EL (cell line): ENCODE measurements around the gene CLTRN.
A peak's percentile ranks its signal among the peaks of the same experiment; 100 is the strongest.
"Not testable (repeated sequence)": the region's sequence is repeated elsewhere in the genome, so short reads cannot be mapped to it uniquely, and the experiment has no call there.

Experiments used
- DNase-seq: peaks from one replicate; pipeline ENCODE4 v3.0.0-alpha.2; 2016

CLTRN gene

GRCh38 chrX:15664487-15665444 is at the start of gene CLTRN:
Gene CLTRN (minus strand): TSS chrX:15664805. CDS start chrX:15664775, 30 bp downstream.
- no peak for DNase-seq

GRCh38 chrX:15704273-15704672 is 39.7 kb upstream of the CLTRN start:
- DNase-seq: not testable (repeated sequence)

- DNase-seq: not testable (repeated sequence)
These were observed 39.2 kb upstream of the CLTRN start for GRCh38 chrX:15703809-15704208.

GRCh38 chrX:15702488-15703371 is 38.1 kb upstream of the CLTRN start:
- DNase-seq: no peak

- DNase-seq: no peak
These were observed 31.9 kb upstream of the CLTRN start for GRCh38 chrX:15696516-15696915.

GRCh38 chrX:15694941-15695451 is 30.4 kb upstream of the CLTRN start:
- DNase-seq: no peak

GRCh38 chrX:15686818-15687685 is 22.4 kb upstream of the CLTRN start:
- DNase-seq: peak; percentile 49

- no peak for DNase-seq
These were observed 18.6 kb upstream of the CLTRN start for GRCh38 chrX:15683193-15683592.

- no peak for DNase-seq
These were observed 16.8 kb upstream of the CLTRN start for GRCh38 chrX:15681433-15681832.

GRCh38 chrX:15680401-15680800 is 15.8 kb upstream of the CLTRN start:
- DNase-seq: peak; percentile 54

- no peak for DNase-seq
These were observed 14.6 kb upstream of the CLTRN start for GRCh38 chrX:15679246-15679645.

GRCh38 chrX:15678339-15678738 is 13.7 kb upstream of the CLTRN start:
- no peak for DNase-seq

- no peak for DNase-seq
These were observed 12.3 kb upstream of the CLTRN start for GRCh38 chrX:15676886-15677285.

- DNase-seq: no peak
These were observed 10.9 kb upstream of the CLTRN start for GRCh38 chrX:15675490-15675921.

- peak; percentile 89 for DNase-seq
These were observed 10.4 kb upstream of the CLTRN start for GRCh38 chrX:15674841-15675489.

GRCh38 chrX:15674514-15674840 is 9.9 kb upstream of the CLTRN start:
- DNase-seq: no peak

- DNase-seq: no peak
These were observed 9.4 kb upstream of the CLTRN start for GRCh38 chrX:15673970-15674369.

GRCh38 chrX:15672881-15673280 is 8.3 kb upstream of the CLTRN start:
- no peak for DNase-seq

- no peak for DNase-seq
These were observed 1.2 kb downstream of the CLTRN start for GRCh38 chrX:15663439-15663838.

GRCh38 chrX:15654804-15655203 is 9.8 kb downstream of the CLTRN start:
- DNase-seq: not testable (repeated sequence)

GRCh38 chrX:15653961-15654360 is 10.6 kb downstream of the CLTRN start:
- no peak for DNase-seq

- not testable (repeated sequence) for DNase-seq
These were observed 17.1 kb downstream of the CLTRN start for GRCh38 chrX:15647510-15647909.
